ENCODE measurements around the gene PBX3.

Gene PBX3

GRCh38 chr9:125973547-125973946, 226.4 kb downstream of the PBX3 start:
- no peak for DNase-seq (ENCODE audit: insufficient read length)
- no peak for FAIRE-seq
- TF ChIP-seq TAF1 (IDR thresholded peaks at IDR 0.05; ENCODE audit: borderline replicate concordance, low read depth, low read length), result no peak
- TF ChIP-seq POLR2AphosphoS5 (IDR thresholded peaks at IDR 0.05; ENCODE audit: low read depth, low read length), result no peak
- no peak for TF ChIP-seq POLR2A (IDR thresholded peaks at IDR 0.05; ENCODE audit: low read depth, low read length)

- no peak for FAIRE-seq
- TF ChIP-seq POLR2AphosphoS5 (IDR thresholded peaks at IDR 0.05; ENCODE audit: low read depth, low read length), result no peak
- TF ChIP-seq POLR2A (IDR thresholded peaks at IDR 0.05; ENCODE audit: low read depth, low read length), result no peak
- TF ChIP-seq TAF1 (IDR thresholded peaks at IDR 0.05; ENCODE audit: borderline replicate concordance, low read depth, low read length), result no peak
Observed at GRCh38 chr9:125974705-125975104, 227.5 kb downstream of the PBX3 start.

DNA sequence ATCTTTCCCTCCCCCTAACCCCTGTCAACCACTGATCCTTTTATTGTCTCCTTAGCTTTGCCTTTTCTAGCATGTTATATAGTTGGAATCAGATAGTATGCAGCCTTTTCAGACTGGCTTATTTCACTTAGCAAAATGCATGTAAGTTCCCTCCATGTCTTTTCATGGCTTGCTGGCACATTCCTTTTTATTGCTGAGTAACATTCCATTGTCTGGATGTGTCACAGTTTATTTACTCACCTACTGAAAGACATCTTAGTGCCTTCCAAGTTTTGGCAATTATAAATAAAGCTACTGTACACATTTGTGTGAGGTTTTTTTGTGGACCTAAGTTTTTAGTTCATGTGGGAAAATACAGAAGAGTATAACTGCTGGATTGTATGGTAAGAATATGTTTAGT, 230.1 kb downstream of the PBX3 start:
- no peak for FAIRE-seq
- TF ChIP-seq POLR2AphosphoS5 (IDR thresholded peaks at IDR 0.05; ENCODE audit: low read depth, low read length), result no peak
- TF ChIP-seq POLR2A (IDR thresholded peaks at IDR 0.05; ENCODE audit: low read depth, low read length), result no peak
- no peak for TF ChIP-seq TAF1 (IDR thresholded peaks at IDR 0.05; ENCODE audit: borderline replicate concordance, low read depth, low read length)
- DNase-seq (ENCODE audit: insufficient read length), result no peak

More at GRCh38 chr9:125974705-125975104, 227.5 kb downstream of the PBX3 start:
- DNase-seq (ENCODE audit: insufficient read length), result no peak

DNA sequence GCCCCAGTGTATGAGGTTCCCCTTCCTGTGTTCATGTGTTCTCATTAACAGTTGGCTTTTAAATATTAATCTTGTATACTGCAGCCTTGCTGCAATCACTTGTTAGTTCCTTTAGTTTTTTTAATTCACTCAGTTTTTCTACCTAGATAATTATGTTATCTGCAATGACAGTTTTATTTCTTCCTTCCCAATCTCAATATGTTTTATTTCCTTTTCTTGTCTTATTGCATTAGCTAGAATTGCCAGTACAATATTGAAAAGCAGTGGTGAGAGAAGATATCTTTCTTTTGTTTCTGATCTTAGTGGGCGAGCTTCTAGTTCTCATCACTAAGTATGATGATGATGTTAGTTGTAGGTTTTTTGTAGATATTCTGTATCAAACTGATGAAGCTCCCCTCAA, 232.2 kb downstream of the PBX3 start:
- DNase-seq (ENCODE audit: insufficient read length) (no peak), FAIRE-seq (no peak)
- no peak for TF ChIP-seq TAF1 (IDR thresholded peaks at IDR 0.05; ENCODE audit: borderline replicate concordance, low read depth, low read length)

DNA sequence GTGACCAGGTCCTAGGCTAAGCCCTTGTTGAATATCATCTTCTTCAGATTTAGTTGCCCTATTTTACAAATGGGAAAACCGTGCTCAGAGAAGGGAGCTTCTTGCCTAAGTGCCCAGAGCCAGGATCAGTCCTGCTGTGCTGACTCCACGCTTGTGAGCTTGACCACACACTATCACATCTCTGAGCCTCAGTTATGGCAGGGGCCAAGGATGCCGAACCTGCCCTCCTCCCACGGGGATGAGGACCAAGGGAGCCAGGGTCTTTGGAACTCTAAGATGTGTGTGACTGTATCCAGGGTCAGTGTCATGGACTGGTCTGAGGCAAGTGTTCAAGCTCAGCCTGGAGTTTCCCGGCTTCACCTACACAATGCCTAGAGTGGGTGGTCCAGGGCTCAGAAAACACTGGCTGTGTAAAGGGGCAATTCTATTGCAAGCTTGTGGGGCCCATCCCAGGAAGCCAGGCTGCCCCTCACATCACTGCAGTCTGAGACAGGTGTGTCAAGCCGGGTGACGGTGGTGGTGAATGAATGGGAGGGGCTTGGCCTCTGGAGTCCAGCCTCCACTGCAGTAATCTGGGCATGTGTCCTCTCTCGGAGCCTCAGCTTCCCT, 235.7 kb downstream of the PBX3 start:
- TF ChIP-seq TAF1 (IDR thresholded peaks at IDR 0.05; ENCODE audit: borderline replicate concordance, low read depth, low read length) (no peak), POLR2A (IDR thresholded peaks at IDR 0.05; ENCODE audit: low read depth, low read length) (no peak), POLR2AphosphoS5 (IDR thresholded peaks at IDR 0.05; ENCODE audit: low read depth, low read length) (no peak)
- no peak for DNase-seq (ENCODE audit: insufficient read length)
- FAIRE-seq, result no peak

GRCh38 chr9:125983681-125984080, 236.5 kb downstream of the PBX3 start:
- DNase-seq (ENCODE audit: insufficient read length), result no peak
- FAIRE-seq, result no peak
- TF ChIP-seq POLR2A (IDR thresholded peaks at IDR 0.05; ENCODE audit: low read depth, low read length) (no peak), TAF1 (IDR thresholded peaks at IDR 0.05; ENCODE audit: borderline replicate concordance, low read depth, low read length) (no peak), POLR2AphosphoS5 (IDR thresholded peaks at IDR 0.05; ENCODE audit: low read depth, low read length) (no peak)

DNA sequence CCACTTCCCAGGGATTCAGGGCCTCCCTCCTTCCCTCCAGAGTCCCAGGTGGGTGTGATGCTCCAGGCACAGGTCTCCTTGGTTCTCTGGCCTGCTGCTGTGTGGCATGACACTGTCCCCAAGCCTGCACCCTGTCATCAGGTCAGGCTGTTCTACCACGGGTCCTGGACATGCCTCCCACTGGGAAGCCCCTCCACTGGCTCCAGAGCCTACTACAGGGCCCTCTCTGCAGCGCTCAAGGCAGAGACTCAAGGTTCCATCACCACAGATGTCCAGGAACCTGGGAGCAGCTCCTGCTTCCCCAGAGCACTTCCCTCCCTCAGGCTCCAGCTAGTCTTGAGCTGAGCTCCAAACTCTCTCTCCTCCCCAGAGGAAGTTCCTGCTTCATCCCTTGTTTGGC, 237.3 kb downstream of the PBX3 start:
- no peak for FAIRE-seq
- TF ChIP-seq POLR2AphosphoS5 (IDR thresholded peaks at IDR 0.05; ENCODE audit: low read depth, low read length) (no peak), POLR2A (IDR thresholded peaks at IDR 0.05; ENCODE audit: low read depth, low read length) (no peak), TAF1 (IDR thresholded peaks at IDR 0.05; ENCODE audit: borderline replicate concordance, low read depth, low read length) (no peak)
- no peak for DNase-seq (ENCODE audit: insufficient read length)

DNA sequence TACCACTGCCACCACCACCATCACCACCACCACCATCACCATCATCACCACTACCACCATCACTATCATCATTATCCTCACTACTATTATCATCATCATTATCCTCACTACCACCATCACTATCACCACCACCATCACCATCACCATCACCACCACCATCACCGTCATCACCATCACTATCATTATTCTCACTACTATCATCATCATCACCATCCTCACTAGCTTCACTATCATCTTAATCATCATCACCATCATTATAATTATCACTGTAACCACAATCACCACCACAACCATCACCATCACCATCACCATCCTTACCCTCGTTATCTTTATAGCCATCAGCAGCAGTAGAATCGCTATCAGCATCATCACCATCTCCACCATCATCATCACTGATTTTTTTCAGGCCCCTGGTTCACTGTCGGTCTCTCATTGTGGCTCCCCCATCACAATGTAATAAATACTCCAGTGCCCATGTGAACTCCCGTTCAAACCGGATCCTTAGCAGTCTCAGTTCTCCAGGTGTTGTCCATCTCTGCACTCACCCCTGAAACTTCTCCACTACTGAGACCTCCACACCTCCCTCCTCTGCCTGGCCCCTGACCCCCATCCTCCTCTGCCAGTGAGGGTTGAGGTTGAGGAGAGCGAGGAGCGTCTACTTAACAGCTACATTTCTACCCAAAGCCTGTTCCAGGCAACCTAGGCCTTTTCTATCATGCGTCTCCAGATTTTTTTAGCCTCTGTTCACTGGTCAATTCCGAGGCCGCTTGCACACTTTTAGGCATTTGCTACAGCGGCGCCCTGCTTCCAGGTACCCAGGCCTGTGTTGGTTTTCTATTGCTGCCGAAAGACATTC, 238.2 kb downstream of the PBX3 start:
- TF ChIP-seq POLR2AphosphoS5 (IDR thresholded peaks at IDR 0.05; ENCODE audit: low read depth, low read length), result no peak
- TF ChIP-seq POLR2A (IDR thresholded peaks at IDR 0.05; ENCODE audit: low read depth, low read length), result no peak
- no peak for TF ChIP-seq TAF1 (IDR thresholded peaks at IDR 0.05; ENCODE audit: borderline replicate concordance, low read depth, low read length)
- DNase-seq (ENCODE audit: insufficient read length) (no peak), FAIRE-seq (no peak)

- DNase-seq (ENCODE audit: insufficient read length), result no peak
- FAIRE-seq, result no peak
- TF ChIP-seq TAF1 (IDR thresholded peaks at IDR 0.05; ENCODE audit: borderline replicate concordance, low read depth, low read length) (no peak), POLR2AphosphoS5 (IDR thresholded peaks at IDR 0.05; ENCODE audit: low read depth, low read length) (no peak), POLR2A (IDR thresholded peaks at IDR 0.05; ENCODE audit: low read depth, low read length) (no peak)
Observed at GRCh38 chr9:125985998-125986655, 239.0 kb downstream of the PBX3 start.

DNA sequence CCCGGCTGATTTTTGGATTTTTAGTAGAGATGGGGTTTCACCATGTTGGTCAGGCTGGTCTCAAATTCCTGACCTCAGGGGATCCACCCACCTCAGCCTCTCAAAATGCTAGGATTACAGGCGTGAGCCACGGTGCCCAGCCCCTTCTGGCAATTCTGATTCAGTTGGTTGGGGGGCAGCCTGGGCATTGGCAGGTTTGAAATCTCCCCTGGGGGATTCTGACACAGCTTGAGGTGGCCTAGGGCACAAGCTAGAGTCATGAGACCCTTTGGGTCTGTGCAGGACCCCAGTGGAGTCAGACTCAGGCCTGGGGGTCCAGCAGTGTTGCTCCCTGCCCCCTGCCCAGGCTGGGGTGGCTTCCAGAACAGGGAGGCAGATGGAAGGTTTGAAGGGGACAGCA, 239.8 kb downstream of the PBX3 start:
- TF ChIP-seq POLR2A (IDR thresholded peaks at IDR 0.05; ENCODE audit: low read depth, low read length) (no peak), TAF1 (IDR thresholded peaks at IDR 0.05; ENCODE audit: borderline replicate concordance, low read depth, low read length) (no peak), POLR2AphosphoS5 (IDR thresholded peaks at IDR 0.05; ENCODE audit: low read depth, low read length) (no peak)
- DNase-seq (ENCODE audit: insufficient read length) (no peak), FAIRE-seq (no peak)

DNA sequence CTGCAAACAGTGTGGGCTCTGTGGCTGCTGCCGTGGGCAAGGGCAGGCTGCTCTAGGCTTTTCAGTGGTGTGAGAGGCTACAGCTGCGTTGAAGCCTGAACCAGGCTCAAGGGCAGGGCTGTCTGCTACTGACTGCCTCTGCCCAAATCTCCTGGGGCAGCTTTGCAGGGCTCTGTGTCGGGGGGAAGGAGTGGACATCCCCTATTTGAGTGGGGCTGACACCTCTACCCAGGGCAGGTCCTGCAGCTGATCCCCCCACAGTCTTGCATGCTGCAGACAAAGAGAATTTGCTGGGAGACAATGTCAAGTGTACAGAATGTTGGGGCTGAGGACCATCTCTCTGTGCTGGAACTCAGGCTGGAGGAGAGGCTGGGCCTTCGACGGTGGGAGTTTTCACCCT, 240.2 kb downstream of the PBX3 start:
- no peak for TF ChIP-seq POLR2AphosphoS5 (IDR thresholded peaks at IDR 0.05; ENCODE audit: low read depth, low read length)
- no peak for TF ChIP-seq TAF1 (IDR thresholded peaks at IDR 0.05; ENCODE audit: borderline replicate concordance, low read depth, low read length)
- TF ChIP-seq POLR2A (IDR thresholded peaks at IDR 0.05; ENCODE audit: low read depth, low read length), result no peak
- FAIRE-seq, result no peak
- DNase-seq (ENCODE audit: insufficient read length), result no peak
